Stimulated activated CD8-positive, alpha-beta memory T cell treated with anti-CD3 and anti-CD28 coated beads, Interleukin-4, amount 100 ng/mL, for 24 hours (primary cell): ENCODE results near the gene XPC.
"Not testable (repeated sequence)": the region's sequence is repeated elsewhere in the genome, so short reads cannot be mapped to it uniquely, and the experiment has no call there.

ENCODE experiments used
- DNase-seq: peaks from one replicate; pipeline ENCODE4 v3.0.0-alpha.2; 2020; ENCODE audit warnings: low read depth

The XPC gene

DNA sequence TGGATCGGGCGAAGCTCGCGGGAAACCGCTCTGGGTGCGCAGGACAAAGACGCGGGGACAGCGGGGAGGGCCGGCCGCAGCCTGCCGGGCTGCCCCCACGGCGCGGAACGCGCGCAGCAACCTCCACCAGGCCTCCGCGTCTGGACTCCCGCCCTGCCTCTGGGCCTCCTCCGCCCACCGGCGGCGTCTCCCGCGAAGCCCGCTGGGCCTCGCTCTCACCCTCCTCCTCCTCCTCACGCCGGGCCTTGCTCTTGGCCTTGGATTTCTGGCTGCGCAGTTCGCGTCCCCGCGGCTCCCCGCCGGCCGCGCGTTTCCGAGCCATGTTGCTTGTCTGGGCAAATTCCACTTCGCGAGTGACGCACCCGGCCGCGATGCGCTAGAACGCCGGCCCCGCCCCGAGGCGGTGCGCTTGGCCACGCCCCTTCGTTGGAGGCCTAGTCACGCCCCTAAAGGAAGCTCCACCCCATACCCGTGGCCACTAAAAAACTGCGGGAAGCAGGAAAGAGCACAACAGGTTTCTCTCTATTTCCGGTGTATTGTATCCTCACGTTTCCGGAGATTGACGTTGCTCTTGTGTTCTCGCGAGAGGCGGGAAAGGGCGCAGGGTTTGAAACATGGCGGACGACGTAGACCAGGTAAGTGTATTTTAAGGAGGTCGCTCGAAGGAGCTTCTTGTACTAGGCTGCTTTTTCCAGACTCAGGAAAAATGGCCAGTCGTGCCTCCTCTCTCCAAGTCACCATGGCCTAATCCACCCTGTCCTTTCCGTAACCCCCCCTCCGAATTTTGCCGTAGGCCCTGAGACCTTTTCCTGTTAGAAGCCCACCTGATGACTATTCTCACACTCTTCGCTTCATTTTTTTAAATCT lies at the start of gene XPC, which contains the start of gene LSM3:
Gene XPC, minus strand, starts transcription at position 355 of the 867 bp plus-strand sequence. Its CDS starts 33 bp downstream, at position 322.
Gene LSM3, plus strand, starts transcription at position 571 of the 867 bp plus-strand sequence. Its CDS starts 44 bp downstream, at position 615.
- DNase-seq: peak; percentile 92

DNA sequence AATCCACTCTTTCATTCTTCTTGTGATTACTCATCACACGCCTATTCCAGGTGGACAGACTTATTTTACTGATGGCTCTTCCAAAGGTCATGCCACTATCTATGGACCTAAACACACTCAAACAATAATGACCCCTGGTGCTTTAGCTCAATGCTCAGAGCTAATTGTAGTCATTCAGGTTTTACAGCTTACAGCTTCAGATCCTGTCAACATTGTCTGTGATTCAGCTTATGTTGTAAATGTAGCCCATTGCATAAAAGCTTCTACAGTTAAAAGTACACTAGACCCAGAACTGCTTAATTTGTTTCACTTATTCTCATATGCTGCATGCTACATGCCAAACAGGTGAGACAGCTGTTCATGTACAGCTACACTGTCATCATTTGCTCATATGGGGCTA lies 49.5 kb upstream of the XPC start:
- no peak for DNase-seq

DNA sequence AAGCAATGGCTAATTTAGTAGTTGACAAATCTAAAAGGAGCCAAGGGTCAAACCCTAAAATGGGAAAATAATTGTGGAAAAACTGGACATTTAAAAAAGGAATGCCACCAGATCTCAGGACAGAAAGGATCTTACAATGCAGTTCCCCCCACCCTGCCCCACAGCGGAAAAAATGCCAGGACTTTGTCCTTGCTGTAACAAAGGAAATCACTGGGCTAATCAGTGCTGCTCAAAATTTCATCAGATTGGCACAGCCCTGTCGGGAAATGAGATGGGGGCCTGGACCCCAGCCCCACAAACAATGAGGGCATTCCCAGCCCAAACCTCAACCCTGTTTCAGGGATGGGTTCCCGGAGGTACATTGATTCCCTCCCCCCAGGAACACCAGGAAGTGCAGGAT lies 48.0 kb upstream of the XPC start:
- not testable (repeated sequence) for DNase-seq

DNA sequence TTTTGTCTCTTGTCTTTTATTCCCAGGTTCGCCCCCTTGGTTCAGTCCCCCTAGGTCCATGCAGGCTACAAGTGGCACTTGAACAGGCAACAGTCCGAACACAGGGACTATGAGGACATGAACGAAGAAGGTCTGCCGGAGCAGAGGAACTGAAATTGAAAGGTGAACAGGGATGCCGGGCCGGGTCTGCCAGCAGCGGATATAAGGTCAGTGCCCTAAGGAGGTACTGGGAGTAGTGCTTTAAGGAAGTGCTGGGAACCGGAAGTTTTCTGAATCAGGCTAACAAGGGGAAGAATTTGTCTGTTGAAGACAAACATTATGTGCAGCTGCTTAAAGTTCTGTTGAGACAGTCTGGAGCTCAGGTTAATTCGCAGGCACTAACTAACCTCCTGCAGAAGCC lies 47.0 kb upstream of the XPC start:
- DNase-seq: no peak

DNA sequence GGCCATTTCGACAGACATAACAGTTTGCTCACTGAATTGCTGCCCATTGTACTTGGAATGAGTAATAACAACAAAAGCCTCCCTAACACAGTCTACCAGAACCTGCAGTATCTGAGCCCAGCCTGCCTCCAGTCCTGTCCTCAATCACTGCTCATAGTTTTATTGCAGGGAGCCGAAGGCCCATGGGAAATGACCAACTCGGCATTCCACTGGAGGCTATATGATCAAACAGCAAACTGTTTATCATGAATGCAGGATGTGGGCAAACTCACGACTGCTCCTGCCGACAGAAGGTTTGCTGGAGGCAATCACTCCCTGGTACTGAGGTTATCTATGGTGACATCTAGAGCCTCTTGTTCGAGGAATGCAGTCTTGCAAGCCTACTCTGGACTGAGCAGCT lies 46.5 kb upstream of the XPC start:
- DNase-seq: no peak

DNA sequence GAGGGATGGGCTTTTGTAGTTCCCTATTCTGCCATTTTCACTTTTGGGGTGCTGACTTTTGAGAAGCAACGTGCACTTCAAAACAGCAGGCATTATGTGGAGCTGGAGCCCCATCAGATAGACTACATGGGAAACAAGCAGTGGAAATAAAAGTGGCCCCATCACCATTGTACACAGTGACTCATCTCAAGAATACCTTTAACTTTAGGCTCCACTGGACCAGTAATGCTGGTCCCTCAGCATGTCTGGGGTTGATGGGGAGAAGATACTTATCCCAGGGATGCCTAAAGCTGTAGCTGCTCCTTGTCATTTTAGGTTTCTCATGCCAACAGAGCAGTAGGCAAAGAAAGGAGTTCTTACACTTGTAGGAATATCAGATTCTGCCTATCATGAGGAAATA lies 45.2 kb upstream of the XPC start:
- no peak for DNase-seq

DNA sequence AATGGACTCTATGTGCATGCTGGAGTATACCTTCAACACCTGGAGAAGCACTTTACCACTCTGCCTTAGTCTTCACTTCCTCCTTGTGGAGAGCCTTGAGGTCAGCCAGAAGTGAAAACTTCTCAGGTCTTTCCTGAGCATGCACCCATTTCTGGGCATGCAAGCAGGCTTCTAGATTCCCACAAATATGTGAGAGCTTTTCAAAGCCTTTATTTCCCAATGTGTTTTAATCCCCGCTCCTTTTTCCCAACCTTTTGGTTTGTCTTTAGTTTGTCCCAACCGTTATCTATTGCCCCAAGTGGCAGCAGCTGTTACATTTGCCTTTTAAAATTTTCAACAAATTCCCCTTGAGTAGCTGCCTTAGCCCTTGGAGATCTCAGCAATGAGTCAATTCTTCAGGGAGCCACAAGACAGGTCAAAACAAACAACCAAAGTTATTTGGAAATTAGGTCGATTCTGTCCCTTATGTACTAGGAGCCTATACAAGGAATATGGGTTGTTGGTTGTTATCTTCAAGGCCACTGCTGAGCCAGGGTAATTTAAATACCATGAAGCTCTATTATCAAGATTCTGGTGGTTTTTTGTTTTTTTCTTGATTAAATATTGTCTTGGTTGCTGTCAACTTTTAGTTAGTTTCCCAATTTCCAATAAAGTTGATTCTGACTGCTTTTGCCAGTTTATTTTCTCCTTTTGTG lies 44.6 kb upstream of the XPC start:
- DNase-seq: no peak

DNA sequence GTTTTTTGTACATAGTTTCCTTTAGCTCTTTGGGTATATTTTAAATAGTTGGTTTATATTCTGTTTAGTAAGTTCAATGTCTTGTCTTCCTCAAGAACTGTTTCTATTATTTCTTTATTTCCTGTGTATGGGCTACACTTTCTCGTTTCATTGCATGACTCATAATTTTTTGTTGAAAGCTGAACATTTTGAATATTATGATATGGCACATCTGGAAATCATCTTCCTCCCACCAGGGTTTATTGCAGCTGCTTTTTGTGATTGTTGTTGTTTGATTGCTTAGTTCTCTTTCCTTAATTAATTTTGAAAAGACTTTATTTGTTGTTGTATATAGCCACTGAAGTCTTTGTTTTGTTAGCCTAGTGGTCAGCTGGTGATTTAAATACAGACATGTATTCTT lies 44.1 kb upstream of the XPC start:
- no peak for DNase-seq

DNA sequence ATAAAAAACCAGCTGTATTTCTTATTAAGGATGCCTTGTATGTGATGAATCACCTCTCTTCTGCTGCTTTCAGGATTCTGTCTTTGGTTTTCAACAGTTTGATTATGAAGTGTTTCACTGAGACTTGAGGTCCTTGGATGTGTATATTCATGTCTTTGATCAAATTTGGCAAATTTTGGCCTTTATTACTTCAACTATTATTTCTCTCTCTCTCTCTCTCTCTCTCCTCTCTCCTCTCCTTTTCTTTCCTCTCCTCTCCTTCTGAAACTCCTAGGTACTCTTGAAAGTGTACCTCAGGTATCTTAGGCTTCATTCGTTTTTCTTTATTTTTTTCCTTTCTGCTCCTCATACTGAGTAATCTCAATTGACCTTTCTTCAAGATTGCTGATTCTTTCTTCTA lies 43.5 kb upstream of the XPC start:
- DNase-seq: no peak

DNA sequence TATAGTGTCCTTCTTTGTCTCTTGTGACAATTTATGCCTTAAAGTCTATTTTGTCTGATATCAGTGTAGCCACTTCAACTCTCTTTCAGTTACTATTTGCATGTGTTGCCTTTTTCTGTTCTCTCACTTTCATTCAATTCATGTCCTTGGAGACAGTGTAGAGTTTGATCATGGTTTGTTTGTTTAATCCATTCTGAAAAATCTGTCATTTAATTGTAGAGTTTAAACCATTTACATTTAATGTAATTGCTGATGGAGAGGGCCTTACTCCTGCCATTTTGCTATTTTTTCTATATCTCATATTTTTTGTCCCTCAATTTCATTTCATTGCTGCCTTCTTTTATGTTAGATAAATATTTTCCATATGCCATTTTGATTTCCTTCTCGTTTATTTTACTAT lies 42.5 kb upstream of the XPC start:
- no peak for DNase-seq

DNA sequence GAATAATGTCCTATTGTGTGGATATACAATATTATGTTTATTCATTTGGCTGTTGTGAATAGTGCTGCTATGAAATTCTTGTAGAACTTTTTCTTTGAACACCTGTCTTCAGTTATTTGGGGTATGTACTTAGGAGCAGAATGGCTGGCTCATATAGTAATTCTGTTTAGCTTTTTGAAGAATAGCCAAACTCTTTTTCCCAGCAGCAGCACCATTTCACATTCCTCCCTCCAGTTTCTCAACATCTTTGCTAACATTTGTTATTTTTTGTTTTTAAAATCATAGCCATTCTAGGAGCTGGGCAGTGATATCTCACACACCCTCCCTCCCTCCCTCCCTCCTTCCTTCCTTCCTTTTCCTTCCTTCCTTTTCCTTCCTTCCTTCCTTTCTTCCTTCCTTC lies 40.0 kb upstream of the XPC start:
- DNase-seq: no peak

DNA sequence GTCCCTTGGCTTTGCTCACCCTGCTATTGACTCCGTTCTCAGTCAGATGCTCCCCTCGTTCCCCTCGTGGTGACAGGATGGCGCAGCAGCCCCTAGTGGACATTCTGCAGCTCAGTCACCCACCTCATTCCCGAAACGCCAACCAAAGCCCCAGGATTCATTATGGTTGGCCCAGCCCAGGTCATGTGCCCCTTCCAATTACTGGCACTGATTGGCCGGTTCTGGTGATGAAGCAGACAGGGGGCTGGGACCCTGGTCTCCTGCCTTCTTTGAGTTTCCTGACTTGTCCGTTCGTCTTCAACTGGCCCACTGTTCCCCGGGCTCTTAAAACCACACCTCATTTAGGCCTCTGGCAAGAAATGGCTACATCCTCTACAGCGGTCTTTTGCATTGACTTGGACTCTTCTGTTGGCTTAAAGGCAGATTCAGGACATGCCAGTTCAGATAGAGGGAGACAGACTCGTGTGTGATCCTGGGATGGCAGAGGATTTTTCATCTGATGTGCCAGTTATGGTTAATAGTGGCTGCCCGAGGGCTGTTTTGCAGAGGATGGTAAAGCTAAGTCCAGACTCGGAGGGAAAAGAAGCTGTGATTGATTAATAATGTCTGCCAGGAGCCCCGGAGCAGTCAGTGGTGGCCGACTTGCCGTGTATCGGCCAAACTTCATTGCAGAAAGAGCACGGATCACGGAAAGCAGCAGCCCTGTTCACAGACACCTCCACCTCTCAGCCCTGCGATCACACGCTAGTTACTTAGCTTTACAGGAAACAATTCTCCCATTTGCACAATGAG lies 38.1 kb upstream of the XPC start:
- peak; percentile 43 for DNase-seq

DNA sequence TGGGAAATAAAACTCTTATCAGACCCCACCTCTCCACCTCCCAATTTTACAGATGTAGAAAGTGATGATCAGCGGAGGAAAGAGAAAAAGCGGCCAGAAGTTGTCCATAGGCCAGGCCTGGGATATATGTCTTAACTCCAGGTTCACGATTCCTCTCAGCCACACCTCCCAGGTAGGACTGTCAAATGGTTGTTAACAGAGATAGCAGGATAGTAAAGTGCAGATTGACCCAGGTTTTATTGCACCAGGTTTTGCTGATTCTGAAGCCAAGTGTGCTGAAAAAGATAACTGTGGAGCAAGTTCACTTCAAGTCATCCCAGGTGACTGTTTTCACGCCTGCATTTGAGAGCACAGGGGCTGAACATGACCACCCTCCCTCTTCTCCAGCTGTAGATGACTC lies 36.4 kb upstream of the XPC start:
- DNase-seq: no peak

DNA sequence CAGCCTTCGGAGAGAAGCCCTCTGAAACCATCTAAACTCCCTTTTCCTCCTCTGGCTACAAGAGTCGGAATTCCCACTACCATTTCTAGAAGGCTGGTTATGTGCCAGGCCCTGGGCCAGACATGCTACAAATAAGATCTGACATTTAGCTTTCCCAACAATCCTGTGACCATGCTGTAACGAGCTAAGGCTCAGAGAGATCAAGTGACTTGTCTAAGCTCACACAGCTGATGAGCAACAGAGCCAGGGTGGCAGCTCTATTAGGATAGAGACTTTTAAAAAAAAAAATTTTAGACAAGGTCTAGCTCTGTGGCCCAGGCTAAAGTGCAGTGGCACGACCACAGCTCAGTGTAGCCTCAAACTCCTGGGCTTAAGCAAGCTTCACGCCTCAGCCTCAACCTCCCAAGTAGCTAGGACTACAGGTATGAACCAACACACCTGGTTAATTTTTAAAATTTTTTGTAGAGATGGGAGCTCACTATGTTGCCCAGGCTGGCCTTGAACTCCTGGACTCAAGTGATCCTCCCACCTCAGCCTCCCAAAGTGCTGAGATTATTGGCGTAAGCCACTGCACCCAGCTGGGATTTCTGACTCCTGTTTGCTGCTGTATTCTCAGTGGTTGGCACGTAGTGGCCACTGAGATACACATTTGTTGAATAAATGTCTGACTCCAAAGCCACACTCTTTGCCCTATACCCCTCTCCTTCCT lies 34.8 kb upstream of the XPC start:
- DNase-seq: no peak

DNA sequence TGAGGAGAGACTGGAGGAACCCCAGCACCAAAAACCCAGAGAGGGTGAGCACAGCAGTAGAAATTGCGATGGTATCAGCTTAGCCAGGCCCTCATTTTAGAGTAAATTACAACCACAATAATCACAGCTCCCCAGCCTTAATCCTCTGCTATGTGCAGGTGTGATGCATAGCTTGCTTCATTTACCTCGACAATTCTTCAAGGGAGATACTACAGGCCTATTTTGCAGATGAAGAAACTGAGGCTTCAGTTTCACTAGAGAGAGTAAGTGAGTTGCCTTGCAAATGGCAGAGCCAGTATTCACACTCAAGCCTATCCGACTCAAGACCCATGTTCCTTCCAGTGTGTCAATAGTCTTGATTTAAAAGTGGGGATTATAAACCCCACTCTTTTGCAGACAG lies 33.6 kb upstream of the XPC start:
- DNase-seq: no peak

DNA sequence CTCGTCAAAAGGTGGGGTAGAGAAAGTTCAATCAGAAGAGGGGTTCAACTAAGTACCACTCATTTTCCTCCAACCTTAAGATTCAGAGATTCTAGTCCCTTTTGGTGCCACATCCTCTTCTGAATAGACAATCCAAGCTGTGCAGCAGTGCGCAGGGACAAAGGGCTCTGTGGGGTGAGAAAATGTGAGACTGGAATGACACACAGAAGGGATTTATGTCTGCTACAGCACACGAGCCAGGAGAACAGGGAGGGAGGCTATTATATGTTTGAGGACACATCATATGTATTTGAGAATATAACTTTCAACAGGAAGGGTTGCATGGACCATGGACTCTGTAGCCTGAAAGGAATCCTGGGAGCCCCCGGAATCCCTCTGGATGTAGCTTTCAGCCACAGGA lies 33.2 kb upstream of the XPC start:
- DNase-seq: no peak

DNA sequence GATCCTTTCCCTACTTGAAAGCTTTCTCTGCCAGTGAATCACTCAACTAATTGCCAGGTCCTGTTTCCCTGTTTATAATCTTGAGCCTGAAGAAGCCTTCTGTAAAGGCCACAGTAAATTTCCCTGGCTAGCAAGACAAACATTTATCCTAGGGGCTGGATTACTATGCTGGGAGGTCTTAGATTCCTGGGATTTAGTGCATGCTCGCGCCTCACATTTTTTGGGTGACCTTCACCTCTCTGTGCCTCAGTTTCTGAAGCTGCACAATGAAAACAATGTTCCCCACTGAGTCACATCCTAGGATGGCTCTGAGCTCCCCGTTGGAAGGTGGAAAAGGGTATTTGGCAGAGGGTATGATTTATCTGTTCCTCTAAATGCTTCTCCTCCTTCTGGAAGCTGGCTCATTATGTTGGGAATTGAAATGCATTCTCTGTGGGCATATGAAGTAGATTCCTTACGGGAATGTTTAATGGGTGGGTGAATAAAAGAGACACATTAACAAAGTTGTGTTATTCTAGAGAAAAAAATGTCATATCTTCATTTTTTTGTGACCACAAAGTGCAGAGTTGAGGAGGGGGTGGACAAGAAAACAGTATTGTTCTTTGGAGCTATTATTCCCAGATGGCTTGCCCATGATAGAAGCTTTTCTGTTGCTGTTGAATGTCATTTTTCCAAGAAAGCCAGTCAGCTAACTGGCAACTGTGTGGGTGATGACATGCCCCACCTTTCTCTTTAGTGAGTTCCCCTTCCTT lies 32.6 kb upstream of the XPC start:
- no peak for DNase-seq

DNA sequence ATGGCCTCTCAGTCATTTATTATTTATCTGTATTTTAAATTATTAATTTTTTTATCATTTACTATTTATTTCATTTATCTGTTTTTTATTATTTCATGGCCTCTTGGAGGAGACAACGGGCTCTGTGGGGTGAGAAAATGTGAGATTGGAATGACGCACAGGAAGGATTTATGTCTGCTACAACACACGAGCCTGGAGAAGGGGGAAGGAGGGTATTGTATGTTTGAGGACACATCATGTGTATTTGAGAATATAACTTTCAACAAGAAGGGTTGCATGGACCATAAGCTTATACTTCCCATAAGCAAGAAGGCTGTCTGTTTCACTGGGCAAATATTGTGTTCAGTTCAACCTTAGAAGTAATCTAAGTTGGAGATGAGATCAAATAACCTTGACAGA lies 31.9 kb upstream of the XPC start:
- no peak for DNase-seq

DNA sequence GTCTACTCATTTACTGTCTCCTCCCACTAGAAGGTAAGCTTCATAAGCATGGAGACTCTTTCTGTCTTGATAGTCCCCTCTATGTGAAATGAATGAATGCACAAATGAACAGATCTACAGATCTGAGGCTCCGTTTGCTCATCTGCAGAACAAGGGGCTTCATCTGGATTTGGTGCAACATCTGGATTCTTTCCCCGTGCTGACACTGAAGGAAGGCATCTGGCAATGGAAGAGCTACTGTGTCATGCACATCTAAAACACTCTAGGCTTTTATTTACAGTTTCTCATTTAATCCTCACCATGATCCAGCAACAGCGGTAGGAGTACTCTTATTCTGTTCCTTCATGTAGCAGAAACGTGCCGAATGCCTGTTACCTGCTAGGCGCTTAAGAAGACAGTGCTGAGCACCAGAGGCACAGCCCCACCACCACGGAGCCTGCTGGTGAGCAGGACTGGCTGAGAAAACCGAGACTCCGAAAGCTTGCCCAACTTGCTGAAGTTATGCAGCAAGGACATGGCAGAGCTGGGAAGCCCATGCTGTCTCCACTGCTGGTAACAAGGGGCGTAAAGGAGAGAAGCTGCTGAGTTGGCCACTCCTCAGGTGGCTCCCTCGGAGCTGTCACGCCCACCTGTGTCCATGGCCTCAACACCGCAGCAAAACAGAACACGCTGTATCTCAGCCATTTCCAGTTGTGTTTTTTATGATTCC lies 31.3 kb upstream of the XPC start:
- no peak for DNase-seq

DNA sequence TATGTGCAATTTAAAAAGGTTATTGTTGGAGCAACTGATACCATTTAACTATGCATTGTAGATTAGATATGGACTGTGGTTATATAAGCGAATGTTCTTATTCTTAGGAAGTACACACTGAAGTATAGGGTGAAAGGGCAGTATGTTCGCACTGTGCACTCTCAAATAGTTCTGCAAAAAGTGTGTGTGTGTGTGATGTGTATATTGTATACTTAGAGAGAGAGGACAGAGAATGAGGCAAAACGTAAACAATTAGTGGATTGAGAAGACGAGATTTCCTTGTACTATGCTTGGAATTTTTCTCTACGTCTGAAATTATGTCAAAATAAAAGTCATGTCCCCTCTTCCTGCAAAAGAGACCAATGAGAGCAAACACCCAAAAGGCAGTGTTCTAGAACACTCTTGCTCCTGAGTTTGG lies 30.6 kb upstream of the XPC start:
- no peak for DNase-seq

DNA sequence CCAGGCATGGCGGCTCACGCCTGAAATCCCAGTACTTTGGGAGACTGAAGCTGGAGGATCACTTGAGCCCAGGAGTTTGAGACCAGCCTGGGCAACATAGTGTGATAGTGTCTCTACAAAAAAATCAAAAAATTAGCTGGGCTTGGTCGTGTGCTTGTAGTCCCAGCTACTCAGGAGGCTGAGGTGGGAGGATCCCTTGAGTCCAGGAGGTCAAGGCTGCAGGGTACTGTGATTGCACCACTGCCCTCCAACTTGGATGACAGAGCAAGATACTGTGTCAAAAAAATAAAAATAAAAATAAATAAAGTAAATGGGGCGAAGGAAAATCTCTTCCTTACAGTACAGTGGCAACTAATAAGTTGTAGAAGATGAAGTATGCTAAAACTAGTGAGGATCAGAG lies 29.8 kb upstream of the XPC start:
- DNase-seq: no peak
